Measurements from ENCODE around the gene VIM. TPM values are rescaled to one million over a fixed set of nuclear protein-coding genes. Genes with fewer than 3 reads are reported as not detected.
A peak's percentile ranks its signal among the peaks of the same experiment; 100 is the strongest.
"Not testable (repeated sequence)": the region's sequence is repeated elsewhere in the genome, so short reads cannot be mapped to it uniquely, and the experiment has no call there.

Gene VIM
- total RNA-seq, 4 donors from 2014 or later: 2,201 to 4,711 (median 2,567) TPM

DNA sequence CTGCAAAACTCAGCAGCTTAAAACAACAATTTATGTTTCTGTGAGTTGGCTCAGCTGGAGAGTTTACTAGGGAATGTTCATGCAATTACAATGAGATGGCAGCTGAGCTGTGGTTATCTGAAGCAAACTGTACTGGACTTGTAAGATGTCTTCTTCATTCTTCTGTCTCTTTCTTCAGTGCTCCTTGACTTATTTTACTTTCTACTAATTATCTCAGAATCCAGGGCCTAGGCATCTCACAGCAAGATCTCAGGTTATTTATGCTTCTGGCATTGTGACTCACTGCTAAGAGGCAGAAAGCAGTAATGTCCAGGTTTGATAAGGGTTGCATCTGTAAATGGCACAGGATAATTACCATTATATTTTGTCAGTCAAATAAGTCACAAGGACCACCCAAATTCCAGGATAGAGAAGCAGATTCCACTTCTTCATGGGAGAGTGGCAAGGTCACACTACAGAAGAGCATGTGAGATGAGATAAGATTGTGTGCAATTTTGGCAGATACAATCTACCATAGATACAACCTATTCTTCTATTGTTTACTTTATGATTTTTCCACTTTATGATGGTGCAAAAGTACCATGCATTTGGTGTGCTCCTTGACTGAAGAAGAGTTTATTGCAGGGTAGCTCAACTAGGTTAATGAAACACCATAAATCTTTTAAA is 16.8 kb downstream of the VIM start:
- H3K9me3 ChIP-seq: no peaks in the 10 kb centered on the region
- H3K27me3 ChIP-seq: no peaks in the 10 kb centered on the region
- no peak overlapping the region for H3K4me3 ChIP-seq (replicated peaks in 1 of 3)
- no peaks in the 10 kb centered on the region for H3K36me3 ChIP-seq
- H3K4me1 ChIP-seq: peaks cover 0 to 6% of the 10 kb centered on the region in 2 donors
- H3K27ac ChIP-seq: no peak overlapping the region
- TF ChIP-seq POLR2A (IDR thresholded peaks at IDR 0.05): no peak
- TF ChIP-seq, protein P1, sequence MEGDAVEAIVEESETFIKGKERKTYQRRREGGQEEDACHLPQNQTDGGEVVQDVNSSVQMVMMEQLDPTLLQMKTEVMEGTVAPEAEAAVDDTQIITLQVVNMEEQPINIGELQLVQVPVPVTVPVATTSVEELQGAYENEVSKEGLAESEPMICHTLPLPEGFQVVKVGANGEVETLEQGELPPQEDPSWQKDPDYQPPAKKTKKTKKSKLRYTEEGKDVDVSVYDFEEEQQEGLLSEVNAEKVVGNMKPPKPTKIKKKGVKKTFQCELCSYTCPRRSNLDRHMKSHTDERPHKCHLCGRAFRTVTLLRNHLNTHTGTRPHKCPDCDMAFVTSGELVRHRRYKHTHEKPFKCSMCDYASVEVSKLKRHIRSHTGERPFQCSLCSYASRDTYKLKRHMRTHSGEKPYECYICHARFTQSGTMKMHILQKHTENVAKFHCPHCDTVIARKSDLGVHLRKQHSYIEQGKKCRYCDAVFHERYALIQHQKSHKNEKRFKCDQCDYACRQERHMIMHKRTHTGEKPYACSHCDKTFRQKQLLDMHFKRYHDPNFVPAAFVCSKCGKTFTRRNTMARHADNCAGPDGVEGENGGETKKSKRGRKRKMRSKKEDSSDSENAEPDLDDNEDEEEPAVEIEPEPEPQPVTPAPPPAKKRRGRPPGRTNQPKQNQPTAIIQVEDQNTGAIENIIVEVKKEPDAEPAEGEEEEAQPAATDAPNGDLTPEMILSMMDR (IDR thresholded peaks at IDR 0.05): no peak
- DNase-seq: no peak
- intact Hi-C loops (cut with DNase I): no loop called here

DNA sequence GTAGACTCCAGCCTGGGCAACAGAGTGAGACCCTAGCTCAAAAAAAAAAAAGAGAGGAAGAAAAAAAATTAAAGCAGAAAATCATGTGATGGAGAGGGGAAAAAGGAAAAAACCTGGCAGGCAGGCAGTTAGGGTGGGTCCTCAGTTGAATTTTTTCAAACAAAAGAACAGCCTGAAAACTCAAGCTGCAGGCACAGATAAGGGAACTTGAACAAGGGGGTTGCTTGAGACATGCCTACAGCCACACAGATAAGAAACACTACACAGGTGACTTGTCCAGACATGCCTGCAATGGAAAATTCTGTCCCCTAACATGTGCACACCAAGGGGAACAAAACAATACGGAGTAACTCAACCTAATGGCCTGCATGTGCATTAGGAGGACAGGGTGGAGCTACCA is 19.2 kb downstream of the VIM start:
- intact Hi-C loops (cut with DNase I): no loop called here

DNA sequence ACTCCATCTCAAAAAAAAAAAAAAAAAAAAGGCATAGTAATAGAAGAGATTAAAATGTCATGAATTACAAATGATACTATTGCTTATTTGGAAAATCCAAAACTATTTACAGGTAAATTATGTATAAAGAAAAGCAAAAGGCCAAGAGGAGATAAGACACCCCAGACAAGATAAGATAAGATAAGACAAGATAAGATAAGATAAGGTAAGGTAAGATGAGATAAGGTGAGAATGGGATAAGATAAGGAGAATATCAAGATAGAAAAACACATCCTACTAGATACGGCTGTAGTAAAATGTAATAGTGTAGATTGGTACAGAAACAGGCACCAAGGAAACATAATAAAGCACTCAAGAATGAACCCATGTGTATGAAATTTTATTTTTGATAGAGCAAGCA is 20.9 kb downstream of the VIM start:
- TF ChIP-seq POLR2A (IDR thresholded peaks at IDR 0.05): no peak
- TF ChIP-seq, protein P1 (IDR thresholded peaks at IDR 0.05): no peak
- 90 to 93% methylated on average over 1 of the region's 1 CpG for WGBS, 2 donors
- Histone ChIP-seq H3K27me3 (no peaks in the 10 kb centered on the region), H3K27ac (no peak overlapping the region), H3K4me3 (replicated peaks in 1 of 3) (no peak overlapping the region), H3K4me1 (peaks cover 0 to 6% of the 10 kb centered on the region in 2 donors), H3K36me3 (no peaks in the 10 kb centered on the region), H3K9me3 (no peaks in the 10 kb centered on the region)
- intact Hi-C loops (cut with DNase I): no loop called here
- no peak for DNase-seq

More for the DNA sequence above, 19.2 kb downstream of the VIM start:
- Histone ChIP-seq H3K4me3 (replicated peaks in 1 of 3) (no peak overlapping the region), H3K27me3 (no peaks in the 10 kb centered on the region), H3K9me3 (no peaks in the 10 kb centered on the region), H3K4me1 (peaks cover 0 to 6% of the 10 kb centered on the region in 2 donors), H3K36me3 (no peaks in the 10 kb centered on the region), H3K27ac (no peak overlapping the region)
- WGBS, 2 donors: 100% methylated on average over 1 of the region's 1 CpG
- TF ChIP-seq, protein P1 (IDR thresholded peaks at IDR 0.05): no peak
- TF ChIP-seq POLR2A (IDR thresholded peaks at IDR 0.05): no peak
- DNase-seq: no peak

DNA sequence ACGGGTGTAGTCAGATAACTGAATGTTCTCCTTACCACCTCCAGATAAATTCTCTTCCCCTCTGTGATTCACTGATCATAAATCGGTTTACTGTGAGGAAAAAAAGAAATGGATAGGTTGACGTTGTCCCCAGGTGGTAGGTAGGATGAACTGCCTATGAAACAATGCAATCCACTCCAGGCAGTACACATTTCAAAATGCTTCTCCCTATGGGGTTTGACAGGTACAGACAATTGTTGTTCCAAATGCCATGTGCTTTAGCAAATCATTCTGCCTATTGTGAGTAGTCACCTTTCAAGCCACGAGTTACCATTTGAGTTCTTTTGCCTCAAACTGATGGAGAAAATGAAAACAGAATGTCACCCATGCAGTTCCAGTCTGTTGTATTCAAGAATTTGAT is 21.8 kb downstream of the VIM start:
- intact Hi-C loops (cut with DNase I): no loop called here
- Histone ChIP-seq H3K36me3 (no peaks in the 10 kb centered on the region), H3K4me1 (peaks cover 0 to under 1% of the 10 kb centered on the region in 2 donors), H3K27ac (no peak overlapping the region), H3K9me3 (no peaks in the 10 kb centered on the region), H3K27me3 (no peaks in the 10 kb centered on the region), H3K4me3 (replicated peaks in 1 of 3) (no peak overlapping the region)
- no peak for TF ChIP-seq POLR2A (IDR thresholded peaks at IDR 0.05)
- TF ChIP-seq, protein P1 (IDR thresholded peaks at IDR 0.05): peak in 4 of 6 experiments; percentile 35 to 59 (median 57)
- WGBS, 2 donors: 59 to 66% methylated on average over 4 of the region's 4 CpGs
- DNase-seq: no peak

DNA sequence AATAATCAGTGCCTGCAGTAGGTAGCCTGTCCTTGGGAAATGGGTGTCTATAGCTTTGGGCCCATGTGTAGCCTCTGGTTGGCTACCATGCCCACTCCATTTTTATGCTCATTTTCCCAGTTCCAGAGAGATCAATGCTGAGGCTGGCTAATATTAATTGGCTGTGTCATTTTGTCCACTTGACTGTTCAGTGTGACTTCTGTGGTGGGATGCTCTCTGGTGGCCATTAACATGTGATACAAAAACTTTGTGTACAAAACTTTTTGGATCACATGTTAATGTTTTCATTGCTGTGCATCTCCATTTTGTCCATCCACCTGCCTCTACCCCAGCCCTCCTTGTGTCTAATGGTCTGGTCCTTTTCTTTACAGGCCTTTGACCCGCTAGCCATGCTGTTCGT is 22.7 kb downstream of the VIM start:
- no peaks in the 10 kb centered on the region for H3K9me3 ChIP-seq
- no peak overlapping the region for H3K27ac ChIP-seq
- intact Hi-C loops (cut with DNase I): no loop called here
- no peaks in the 10 kb centered on the region for H3K27me3 ChIP-seq
- 97% methylated on average over 2 of the region's 2 CpGs for WGBS, 2 donors
- no peak overlapping the region for H3K4me3 ChIP-seq (replicated peaks in 1 of 3)
- DNase-seq: no peak
- TF ChIP-seq POLR2A (IDR thresholded peaks at IDR 0.05): no peak
- TF ChIP-seq, protein P1 (IDR thresholded peaks at IDR 0.05): peak in 2 of 6 experiments; percentile 10 to 16
- H3K4me1 ChIP-seq: no peaks in the 10 kb centered on the region
- H3K36me3 ChIP-seq: no peaks in the 10 kb centered on the region

DNA sequence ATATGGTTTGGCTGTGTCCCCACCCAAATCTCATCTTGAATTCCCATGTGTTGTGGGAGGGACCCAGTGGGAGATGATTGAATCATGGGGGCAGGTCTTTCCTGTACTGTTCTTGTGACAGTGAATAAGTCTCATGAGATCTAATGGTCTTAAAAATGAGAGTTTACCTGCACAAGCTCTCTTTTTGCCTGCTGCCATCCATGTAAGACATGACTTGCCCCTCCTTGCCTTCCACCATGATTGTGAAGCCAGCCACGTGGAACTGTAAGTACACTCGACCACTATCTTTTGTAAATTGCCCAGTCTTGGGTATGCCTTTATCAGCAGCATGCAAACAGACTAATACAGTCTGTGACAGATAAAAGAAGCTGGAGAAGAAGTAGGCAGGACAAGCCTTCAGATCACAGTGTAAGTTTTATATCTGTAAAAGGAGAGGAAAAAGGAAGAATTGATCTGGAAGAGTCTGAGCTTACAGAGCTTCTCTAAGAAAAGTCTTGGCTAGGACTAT is 26.6 kb downstream of the VIM start:
- H3K27ac ChIP-seq; H3K4me3 ChIP-seq (replicated peaks in 1 of 3); DNase-seq; H3K27me3 ChIP-seq; H3K4me1 ChIP-seq; H3K9me3 ChIP-seq; H3K36me3 ChIP-seq: not testable (repeated sequence)
- intact Hi-C loops (cut with DNase I): loop anchor here (5.0 kb wide), 1 partner anchor 412 kb away; no protein-coding TSS in a partner anchor
- 74 to 85% methylated on average over 2 of the region's 2 CpGs for WGBS, 2 donors

Data from thyroid gland (tissue), 4 donors.